CD4-positive, CD25-positive, alpha-beta regulatory T cell (primary cell): Measurements from ENCODE around the gene ZNF300. TPM values are rescaled to one million over a fixed set of nuclear protein-coding genes. Genes with fewer than 3 reads are reported as not detected.

ENCODE experiments used
- ATAC-seq, 2 donors: fragments of 150-1000 bp; cut with Tn5 transposase; one replicate each; pipeline ENCODE4 v1.10.0; 2021; ENCODE audit warnings: low read depth in 2 of 2, moderate number of reproducible peaks in 2 of 2, moderate library complexity in 1 of 2
- DNase-seq, 3 donors: peaks; one replicate each; pipeline versions ENCODE4 v3.0.0 to v3.0.0-alpha.2; 2012 to 2022; ENCODE audit warnings: mixed read lengths in 1 of 3
- H3K27ac ChIP-seq: one replicate; pipeline ENCODE4 v1.7.0; 2013; ENCODE audit warnings: mild to moderate bottlenecking, low read length; ENCODE audit not compliant: insufficient read depth, poor library complexity, severe bottlenecking
- H3K27me3 ChIP-seq: one replicate; pipeline ENCODE4 v1.7.0; 2013; ENCODE audit warnings: low read length; ENCODE audit not compliant: control insufficient read depth, insufficient read depth
- H3K36me3 ChIP-seq: one replicate; pipeline ENCODE4 v1.7.0; 2013; ENCODE audit warnings: mild to moderate bottlenecking, low read length, moderate library complexity; ENCODE audit not compliant: control insufficient read depth, insufficient read depth
- H3K4me1 ChIP-seq: 2 replicates; pipeline ENCODE4 v1.7.0; 2013; ENCODE audit warnings: mild to moderate bottlenecking, low read length; ENCODE audit not compliant: insufficient read depth, control insufficient read depth, poor library complexity, severe bottlenecking
- H3K4me3 ChIP-seq: one replicate; pipeline ENCODE4 v1.7.0; 2013; ENCODE audit warnings: low read depth, mild to moderate bottlenecking, low read length, moderate library complexity
- H3K9me3 ChIP-seq, 2 experiments: 1 replicate in 1 of 2; 2 replicates in 1 of 2; pipeline ENCODE4 v1.7.0; 2013; ENCODE audit warnings: low read length in 2 of 2, mild to moderate bottlenecking in 1 of 2, moderate library complexity in 1 of 2; ENCODE audit not compliant: control insufficient read depth in 2 of 2
- H3K27ac Mint-ChIP-seq, 3 donors: one replicate each; pipeline ENCODE4 v1.8.0; 2020 to 2022; ENCODE audit warnings: mild to moderate bottlenecking in 3 of 3, mixed read lengths in 3 of 3, moderate library complexity in 2 of 3
- H3K27me3 Mint-ChIP-seq: one replicate; pipeline ENCODE4 v1.8.0; 2022; ENCODE audit warnings: mild to moderate bottlenecking, mixed read lengths
- H3K36me3 Mint-ChIP-seq: one replicate; pipeline ENCODE4 v1.8.0; 2020; ENCODE audit warnings: mixed read lengths
- H3K4me1 Mint-ChIP-seq, 4 donors: one replicate each; pipeline ENCODE4 v1.8.0; 2020 to 2022; ENCODE audit warnings: mixed read lengths in 4 of 4, mild to moderate bottlenecking in 1 of 4
- H3K4me3 Mint-ChIP-seq, 4 donors: one replicate each; pipeline ENCODE4 v1.8.0; 2020 to 2022; ENCODE audit warnings: mild to moderate bottlenecking in 4 of 4, mixed read lengths in 4 of 4, moderate library complexity in 3 of 4
- H3K9me3 Mint-ChIP-seq, 7 donors: one replicate each; pipeline ENCODE4 v1.8.0; 2020 to 2022; ENCODE audit warnings: mixed read lengths in 7 of 7, mild to moderate bottlenecking in 3 of 7, moderate library complexity in 2 of 7
- polyA plus RNA-seq, 4 donors: library from polyadenylated mRNA; unstranded; fragments of 300-500 nt; fragmentation: Illumina TruSeq; gene quantifications; one replicate each; pipeline ENCODE4 v1.2.3, GENCODE V29; 2021
- total RNA-seq: library from RNA; stranded (reverse); gene quantifications from one replicate; pipeline ENCODE4 v1.2.3, GENCODE V29; 2022

Gene ZNF300
- total and polyA plus RNA-seq, 5 donors from 2014 or later, result 0.08 to 0.54 (median 0.29) TPM; not detected in 1

DNA sequence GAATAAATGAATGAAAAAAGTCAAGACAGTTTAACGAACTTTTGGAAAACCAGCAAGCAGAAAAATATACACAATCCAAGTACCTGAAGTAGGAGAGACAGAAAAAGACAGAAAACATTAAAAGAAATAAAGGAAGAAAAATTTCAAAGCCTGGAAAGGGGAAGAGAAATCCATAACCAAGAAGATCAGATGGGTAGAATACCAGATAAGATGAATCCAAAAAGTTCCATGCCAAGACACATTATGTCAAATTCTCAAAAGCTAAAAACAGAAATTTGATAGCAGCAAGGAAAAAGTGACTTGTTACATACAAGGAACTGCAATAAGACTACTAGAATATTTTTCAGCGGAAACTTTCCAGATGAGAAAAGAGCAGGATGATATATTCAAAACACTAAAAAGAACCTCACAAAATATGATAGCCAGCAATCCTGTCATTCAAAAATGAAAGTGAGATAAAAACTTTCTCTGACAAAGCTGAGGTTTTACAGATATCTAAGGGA is 7.6 kb upstream of the ZNF300 start:
- no peaks in the 10 kb centered on the region for H3K36me3 Mint-ChIP-seq

GRCh38 chr5:150905312-150905683 is 518 bp upstream of the ZNF300 start:
- H3K4me1 ChIP-seq, result no peaks in the 10 kb centered on the region
- H3K4me3 ChIP-seq, result no peak overlapping the region
- Mint-ChIP-seq H3K27ac (no peak overlapping the region), H3K4me1 (no peaks in the 10 kb centered on the region), H3K4me3 (peak overlapping the region in 3 of 4 donors; percentile 2 to 89 (median 79)), H3K36me3 (peaks cover 6% of the 10 kb centered on the region), H3K9me3 (peaks cover 5 to 56% (median 22%) of the 10 kb centered on the region in 7 donors), H3K27me3 (peaks cover 7% of the 10 kb centered on the region)
- DNase-seq (no peak), ATAC-seq (no peak)
- H3K27ac ChIP-seq, result no peak overlapping the region
- H3K27me3 ChIP-seq, result no peaks in the 10 kb centered on the region
- H3K36me3 ChIP-seq, result no peaks in the 10 kb centered on the region
- H3K9me3 ChIP-seq, result peaks cover 40 to 51% of the 10 kb centered on the region in 2 experiments

More for the DNA sequence above, 7.6 kb upstream of the ZNF300 start:
- no peak for DNase-seq
- no peak overlapping the region for H3K4me3 Mint-ChIP-seq
- ATAC-seq, result no peak
- Histone ChIP-seq H3K9me3 (peaks cover 25 to 58% of the 10 kb centered on the region in 2 experiments), H3K4me1 (no peaks in the 10 kb centered on the region), H3K27ac (no peak overlapping the region), H3K36me3 (no peaks in the 10 kb centered on the region), H3K27me3 (no peaks in the 10 kb centered on the region), H3K4me3 (no peak overlapping the region)
- H3K4me1 Mint-ChIP-seq, result no peaks in the 10 kb centered on the region
- no peak overlapping the region for H3K27ac Mint-ChIP-seq
- H3K27me3 Mint-ChIP-seq, result peaks cover 6% of the 10 kb centered on the region
- peaks cover 6 to 59% (median 19%) of the 10 kb centered on the region in 7 donors for H3K9me3 Mint-ChIP-seq

- H3K4me1 ChIP-seq, result no peaks in the 10 kb centered on the region
- H3K27ac ChIP-seq, result no peak overlapping the region
- ATAC-seq (no peak), DNase-seq (no peak)
- no peak overlapping the region for H3K4me3 ChIP-seq
- Mint-ChIP-seq H3K36me3 (peaks cover 13% of the 10 kb centered on the region), H3K4me1 (no peaks in the 10 kb centered on the region), H3K9me3 (peaks cover 10 to 78% (median 38%) of the 10 kb centered on the region in 7 donors), H3K4me3 (no peak overlapping the region), H3K27me3 (peaks cover 11% of the 10 kb centered on the region), H3K27ac (no peak overlapping the region)
- no peaks in the 10 kb centered on the region for H3K36me3 ChIP-seq
- no peaks in the 10 kb centered on the region for H3K27me3 ChIP-seq
- peaks cover 65 to 66% of the 10 kb centered on the region in 2 experiments for H3K9me3 ChIP-seq
These were observed 3.3 kb downstream of the ZNF300 start for GRCh38 chr5:150901446-150901845.

GRCh38 chr5:150895431-150896428 is 9.1 kb downstream of the ZNF300 start:
- DNase-seq (no peak), ATAC-seq (no peak)
- no peaks in the 10 kb centered on the region for H3K27me3 ChIP-seq
- Mint-ChIP-seq H3K4me1 (no peaks in the 10 kb centered on the region), H3K27ac (no peak overlapping the region), H3K9me3 (peaks cover 10 to 83% (median 39%) of the 10 kb centered on the region in 7 donors), H3K4me3 (no peak overlapping the region), H3K36me3 (peaks cover 22% of the 10 kb centered on the region), H3K27me3 (peaks cover 15% of the 10 kb centered on the region)
- H3K4me3 ChIP-seq, result no peak overlapping the region
- no peak overlapping the region for H3K27ac ChIP-seq
- H3K36me3 ChIP-seq, result no peaks in the 10 kb centered on the region
- H3K4me1 ChIP-seq, result no peaks in the 10 kb centered on the region
- H3K9me3 ChIP-seq, result peaks cover 81 to 91% of the 10 kb centered on the region in 2 experiments

DNA sequence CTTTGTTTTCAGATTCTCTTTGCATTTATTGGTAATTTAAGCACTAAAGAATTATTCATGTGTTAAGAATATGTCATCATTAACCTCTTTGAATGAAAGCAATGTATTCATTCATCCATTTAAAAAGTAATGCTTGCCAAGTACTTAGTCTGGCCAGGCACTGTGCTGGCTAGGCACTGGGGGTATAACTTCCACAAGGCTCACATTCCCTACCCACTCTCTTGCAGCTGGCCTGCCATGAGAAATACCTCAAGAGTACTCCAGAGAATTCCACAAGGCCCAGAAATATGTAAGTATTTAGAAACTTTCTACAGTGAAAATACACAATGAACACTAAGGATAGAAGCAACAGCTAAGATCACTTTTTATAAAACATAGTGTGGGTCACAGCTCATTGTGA is 25.4 kb downstream of the ZNF300 start:
- DNase-seq, result no peak
- Mint-ChIP-seq H3K36me3 (peaks cover 18% of the 10 kb centered on the region), H3K4me3 (no peak overlapping the region), H3K4me1 (no peaks in the 10 kb centered on the region), H3K27me3 (no peaks in the 10 kb centered on the region), H3K9me3 (peaks cover 5 to 39% (median 17%) of the 10 kb centered on the region in 7 donors), H3K27ac (no peak overlapping the region)
- no peak overlapping the region for H3K27ac ChIP-seq
- no peak for ATAC-seq
- no peak overlapping the region for H3K4me3 ChIP-seq
- H3K4me1 ChIP-seq, result no peaks in the 10 kb centered on the region
- H3K36me3 ChIP-seq, result no peaks in the 10 kb centered on the region
- H3K9me3 ChIP-seq, result peaks cover 5 to 8% of the 10 kb centered on the region in 2 experiments
- H3K27me3 ChIP-seq, result no peaks in the 10 kb centered on the region

DNA sequence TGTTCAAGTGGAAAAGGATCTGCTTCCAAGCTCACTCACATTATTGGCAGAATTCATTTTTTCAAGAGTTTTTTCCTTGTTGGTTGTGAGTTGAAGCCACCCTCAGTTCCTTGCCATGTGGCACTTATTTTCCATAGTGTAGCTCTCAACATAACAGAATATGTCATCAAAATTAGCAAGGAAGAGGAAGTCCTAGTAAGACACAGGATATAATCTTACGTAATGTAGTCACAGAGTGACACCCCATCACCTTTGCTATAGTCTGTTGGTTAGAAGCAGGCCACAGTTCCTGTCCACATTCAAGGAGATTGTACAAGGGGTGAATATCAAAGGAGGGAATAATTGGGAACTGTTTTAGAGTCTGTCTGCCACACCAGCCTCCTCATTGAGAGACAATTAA is 42.7 kb downstream of the ZNF300 start:
- no peak for DNase-seq
- no peak overlapping the region for H3K4me3 Mint-ChIP-seq
- peaks cover 11% of the 10 kb centered on the region for H3K36me3 Mint-ChIP-seq
- no peak for ATAC-seq
- H3K9me3 Mint-ChIP-seq, result peaks cover 0 to 36% (median 14%) of the 10 kb centered on the region in 7 donors
- no peaks in the 10 kb centered on the region for H3K4me1 Mint-ChIP-seq
- no peak overlapping the region for H3K27ac Mint-ChIP-seq
- peaks cover 0 to 9% of the 10 kb centered on the region in 2 experiments for H3K9me3 ChIP-seq
- no peaks in the 10 kb centered on the region for H3K27me3 ChIP-seq
- H3K36me3 ChIP-seq, result no peaks in the 10 kb centered on the region
- H3K27ac ChIP-seq, result no peak overlapping the region
- no peak overlapping the region for H3K4me3 ChIP-seq
- peaks cover 4% of the 10 kb centered on the region for H3K27me3 Mint-ChIP-seq
- no peaks in the 10 kb centered on the region for H3K4me1 ChIP-seq

DNA sequence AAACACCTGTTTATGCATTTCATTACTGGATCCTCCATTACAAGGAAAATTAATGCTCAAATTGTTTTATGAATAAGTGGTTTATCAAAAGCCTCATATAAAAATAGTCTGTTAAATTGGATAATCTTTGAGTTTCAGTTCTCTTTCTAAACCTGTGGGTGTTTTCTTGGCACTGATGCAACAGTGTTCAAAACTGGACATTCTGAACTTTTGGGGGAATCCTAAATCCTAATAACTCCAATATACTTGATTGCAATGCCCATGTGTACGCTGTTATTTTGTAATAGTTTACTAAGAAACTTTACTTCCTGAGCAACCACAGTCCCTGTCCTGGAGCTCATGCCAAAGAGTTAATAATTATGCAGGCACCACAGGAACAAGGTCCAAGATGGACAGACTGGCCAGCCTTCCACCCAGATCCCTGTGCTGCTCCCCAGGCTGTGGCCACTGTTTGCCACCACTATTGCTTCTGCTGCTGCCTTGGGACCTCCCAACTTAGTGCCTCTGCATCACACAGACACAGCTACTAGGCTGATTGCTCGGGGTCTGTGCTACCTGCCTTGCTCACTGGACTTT is 44.4 kb downstream of the ZNF300 start:
- H3K4me3 ChIP-seq, result no peak overlapping the region
- H3K27me3 ChIP-seq, result no peaks in the 10 kb centered on the region
- DNase-seq (no peak), ATAC-seq (no peak)
- no peaks in the 10 kb centered on the region for H3K4me1 ChIP-seq
- peaks cover 4% of the 10 kb centered on the region for H3K27me3 Mint-ChIP-seq
- no peak overlapping the region for H3K27ac Mint-ChIP-seq
- peaks cover 11% of the 10 kb centered on the region for H3K36me3 Mint-ChIP-seq
- H3K4me1 Mint-ChIP-seq, result no peaks in the 10 kb centered on the region
- H3K27ac ChIP-seq, result no peak overlapping the region
- peaks cover 0 to 29% (median 11%) of the 10 kb centered on the region in 7 donors for H3K9me3 Mint-ChIP-seq
- H3K4me3 Mint-ChIP-seq, result no peak overlapping the region
- no peaks in the 10 kb centered on the region for H3K36me3 ChIP-seq
- H3K9me3 ChIP-seq, result peaks cover 0 to 7% of the 10 kb centered on the region in 2 experiments
